ENCODE data around the gene ANKRD7.

The ANKRD7 gene, protein sequence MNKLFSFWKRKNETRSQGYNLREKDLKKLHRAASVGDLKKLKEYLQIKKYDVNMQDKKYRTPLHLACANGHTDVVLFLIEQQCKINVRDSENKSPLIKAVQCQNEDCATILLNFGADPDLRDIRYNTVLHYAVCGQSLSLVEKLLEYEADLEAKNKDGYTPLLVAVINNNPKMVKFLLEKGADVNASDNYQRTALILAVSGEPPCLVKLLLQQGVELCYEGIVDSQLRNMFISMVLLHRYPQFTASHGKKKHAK

DNA sequence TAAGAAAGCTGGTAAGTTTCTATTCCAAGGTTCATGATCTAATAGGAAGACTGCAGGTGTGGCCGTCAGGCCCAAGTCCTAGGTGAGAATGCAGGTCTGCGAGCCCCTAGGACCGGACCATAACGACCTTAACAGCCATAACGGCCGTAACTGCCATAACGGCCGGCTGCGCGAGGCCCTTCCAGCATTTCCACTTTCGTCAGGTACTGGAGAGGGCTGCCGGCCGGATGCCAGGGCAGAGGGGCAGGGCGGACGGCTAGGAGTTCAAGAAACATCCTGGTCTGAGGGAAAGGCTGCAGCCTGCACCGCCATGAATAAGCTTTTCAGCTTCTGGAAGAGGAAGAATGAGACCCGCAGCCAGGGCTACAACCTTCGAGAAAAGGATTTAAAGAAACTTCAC is at the start of gene ANKRD7:
Gene ANKRD7, plus strand, starts transcription at position 184 of the 400 bp plus-strand sequence. Its CDS starts 127 bp downstream, at position 311.
- DNase-seq (ENCODE audit: low spot score) = no peak

DNA sequence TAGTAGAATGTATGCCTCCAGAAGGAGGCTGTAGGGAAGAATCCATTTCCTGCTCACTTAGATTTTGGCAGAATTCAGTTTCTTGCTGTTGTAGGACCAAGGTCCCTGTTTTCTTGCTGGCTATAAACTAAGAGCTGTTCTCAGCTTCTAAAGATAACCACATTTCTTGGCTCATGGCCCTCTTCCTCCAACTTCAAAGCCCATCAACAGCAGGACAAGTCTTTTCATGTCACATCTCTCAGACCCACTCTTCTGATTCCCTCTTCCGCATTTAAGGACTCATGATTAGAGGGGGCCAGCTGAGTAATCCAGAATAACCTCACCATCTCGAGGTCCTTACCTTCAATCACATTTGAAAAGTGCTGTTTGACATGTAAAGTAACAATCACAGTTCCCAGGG is 48.8 kb upstream of the ANKRD7 start:
- DNase-seq (ENCODE audit: low spot score) = no peak

DNA sequence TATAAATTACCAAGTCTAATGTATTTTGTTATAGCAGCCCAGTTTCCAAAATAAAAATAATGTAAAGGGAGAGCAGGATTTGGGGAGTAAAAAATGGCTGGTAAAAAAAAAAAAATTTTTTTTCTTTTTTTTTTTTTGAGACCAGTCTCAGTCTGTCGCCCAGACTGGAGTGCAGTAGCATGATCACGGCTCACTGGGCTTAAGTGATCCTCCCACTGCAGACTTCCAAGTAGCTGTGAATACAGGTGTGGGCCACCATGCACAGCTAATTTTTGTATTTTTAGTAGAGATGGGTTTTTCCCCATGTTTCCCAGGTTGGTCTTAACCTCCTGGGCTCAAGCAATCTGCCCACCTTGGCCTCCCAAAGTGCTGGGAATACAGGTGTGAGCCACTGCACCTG is 45.3 kb upstream of the ANKRD7 start:
- DNase-seq (ENCODE audit: low spot score) = no peak

DNA sequence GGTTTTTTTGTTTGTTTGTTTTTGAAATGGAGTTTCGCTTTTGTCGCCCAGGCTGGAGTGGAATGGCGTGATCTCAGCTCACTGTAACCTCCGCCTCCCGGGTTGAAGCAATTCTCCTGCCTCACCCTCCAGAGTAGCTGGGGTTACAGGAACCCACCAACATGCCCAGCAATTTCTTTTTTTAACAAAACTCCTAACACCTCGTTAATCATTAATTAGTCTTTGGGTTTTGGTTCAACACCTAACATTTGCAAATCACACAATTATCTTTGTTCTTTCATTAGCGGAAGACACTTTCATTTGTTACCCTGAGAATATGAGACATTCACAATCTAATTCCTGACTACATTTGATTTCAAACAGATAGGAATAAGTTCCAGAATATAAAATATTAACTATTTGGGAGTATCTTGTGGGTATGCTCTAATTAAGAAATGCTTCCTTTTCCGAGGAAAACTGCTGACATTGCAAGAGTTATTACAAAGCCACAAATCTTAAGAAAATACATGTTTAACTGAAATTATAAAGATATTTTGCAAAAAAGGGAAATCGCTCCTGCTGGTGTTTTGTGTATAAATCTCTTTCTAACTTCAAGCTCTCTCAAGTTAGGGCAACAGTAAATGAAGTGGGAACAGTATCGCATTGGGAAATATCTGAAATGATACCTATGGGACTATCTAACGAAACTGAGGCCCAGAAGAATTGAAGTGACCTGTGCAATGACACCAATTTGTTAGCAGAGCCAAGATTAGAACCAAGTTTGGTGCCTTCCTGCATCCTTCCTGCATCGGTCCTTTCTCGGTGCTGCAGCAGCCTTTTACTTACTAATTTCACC is 41.7 kb upstream of the ANKRD7 start:
- no peak for DNase-seq (ENCODE audit: low spot score)

DNA sequence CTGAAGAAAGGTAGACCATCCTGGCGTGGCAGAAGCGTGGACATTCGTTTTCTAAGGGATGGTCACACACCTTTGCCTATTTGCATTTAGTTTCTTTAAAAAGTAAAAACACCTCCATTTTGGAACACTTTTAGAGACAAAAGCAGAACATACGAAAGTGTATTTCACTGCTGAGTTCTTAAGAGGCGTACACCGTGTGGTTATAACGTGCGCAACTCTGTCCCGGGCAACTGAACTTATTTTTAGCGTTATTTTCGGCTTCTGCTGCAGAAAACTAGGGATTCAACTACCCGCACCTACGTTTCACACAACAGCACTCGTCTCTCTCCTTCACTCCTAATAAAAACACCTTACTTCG is 41.1 kb upstream of the ANKRD7 start:
- DNase-seq (ENCODE audit: low spot score) = no peak

DNA sequence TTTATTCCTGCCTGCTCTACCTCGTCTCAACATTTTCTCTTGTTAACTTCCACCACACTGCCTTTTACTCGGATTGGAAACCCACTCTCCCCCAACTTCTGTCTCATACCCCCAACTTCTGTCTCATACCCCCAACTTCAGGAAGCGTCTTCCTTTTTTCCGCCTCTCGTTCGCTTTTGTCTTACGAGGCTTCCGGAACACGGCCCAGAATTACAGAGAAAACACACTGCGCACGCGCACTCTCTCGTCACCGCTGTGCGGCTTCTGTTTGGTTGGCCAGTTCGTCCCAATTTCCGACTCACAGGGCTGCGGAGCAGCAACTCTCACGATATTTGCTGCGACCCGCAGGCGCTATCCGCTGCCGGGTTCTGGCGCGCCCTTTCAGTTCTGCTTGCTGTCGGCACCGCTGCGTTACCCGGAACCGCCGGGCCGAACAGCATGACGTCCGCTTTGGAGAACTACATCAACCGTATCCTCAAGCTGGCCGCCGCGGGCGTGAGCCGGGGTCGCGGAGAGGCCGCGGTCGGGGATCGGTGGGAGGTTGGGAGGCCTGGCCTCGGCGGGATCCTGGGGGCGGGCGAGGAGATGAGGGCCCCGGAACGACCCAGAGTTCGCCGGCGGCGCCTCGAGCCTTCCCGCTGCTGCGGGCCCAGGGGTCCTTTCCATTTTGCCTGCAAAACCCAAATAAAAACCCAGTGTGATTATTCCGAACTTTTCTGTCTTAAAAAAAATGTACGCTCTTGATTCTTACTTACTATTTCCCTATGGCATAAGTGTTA is 40.5 kb upstream of the ANKRD7 start, which contains the start of gene LSM8:
Gene LSM8, plus strand, starts transcription at position 379 of the 779 bp plus-strand sequence. Its CDS starts 60 bp downstream, at position 439.
- peak; percentile 92 for DNase-seq (ENCODE audit: low spot score)

DNA sequence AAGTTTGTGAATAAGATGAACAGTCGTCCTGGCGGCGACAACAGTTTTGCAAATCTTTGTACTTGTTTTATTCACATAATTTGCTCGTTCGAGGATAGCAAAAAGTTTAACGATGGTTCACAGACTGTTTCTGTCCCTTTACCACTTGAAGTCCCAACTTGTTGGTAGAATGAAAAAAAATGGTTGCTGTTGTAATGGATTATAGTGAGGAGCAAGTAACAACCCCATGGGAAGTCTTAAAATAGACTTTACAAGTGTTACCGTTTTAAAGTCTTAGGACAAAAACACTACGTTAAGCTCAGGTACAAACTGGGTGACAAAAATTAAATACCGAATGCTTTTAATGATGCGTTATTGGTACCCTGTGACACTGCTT is 40.0 kb upstream of the ANKRD7 start:
- DNase-seq (ENCODE audit: low spot score) = no peak

DNA sequence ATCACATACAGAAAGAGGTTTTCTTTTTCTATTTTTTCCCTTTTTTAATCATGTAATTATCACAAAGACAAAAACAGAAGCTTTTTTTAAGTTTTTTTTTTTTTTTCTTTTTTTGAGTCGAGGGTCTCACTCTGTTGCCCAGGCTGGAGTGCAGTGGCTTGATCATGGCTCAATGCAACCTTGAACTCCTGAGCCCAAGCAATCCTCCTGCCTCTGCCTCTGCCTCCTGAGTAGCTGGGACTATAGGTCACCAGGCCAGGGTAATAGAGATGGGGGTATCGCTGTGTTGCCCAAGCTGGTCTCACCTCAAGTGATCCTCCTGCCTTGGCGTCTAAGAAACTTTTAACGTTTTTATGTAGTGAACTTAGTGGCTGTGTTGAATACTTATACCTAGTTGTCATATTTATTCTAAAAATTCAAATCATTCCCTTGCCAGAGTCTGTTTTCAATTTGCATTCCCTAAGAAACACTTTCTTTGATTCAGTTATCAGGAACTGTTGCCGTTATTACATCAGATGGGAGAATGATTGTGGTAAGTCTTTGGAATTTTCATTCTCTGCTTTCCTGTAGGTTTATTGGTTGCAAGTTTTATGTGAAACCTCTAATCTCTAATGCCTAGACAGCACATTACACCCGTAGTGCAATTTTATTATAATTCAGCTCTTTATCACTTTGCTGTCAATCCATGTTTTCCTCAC is 39.2 kb upstream of the ANKRD7 start:
- no peak for DNase-seq (ENCODE audit: low spot score)

DNA sequence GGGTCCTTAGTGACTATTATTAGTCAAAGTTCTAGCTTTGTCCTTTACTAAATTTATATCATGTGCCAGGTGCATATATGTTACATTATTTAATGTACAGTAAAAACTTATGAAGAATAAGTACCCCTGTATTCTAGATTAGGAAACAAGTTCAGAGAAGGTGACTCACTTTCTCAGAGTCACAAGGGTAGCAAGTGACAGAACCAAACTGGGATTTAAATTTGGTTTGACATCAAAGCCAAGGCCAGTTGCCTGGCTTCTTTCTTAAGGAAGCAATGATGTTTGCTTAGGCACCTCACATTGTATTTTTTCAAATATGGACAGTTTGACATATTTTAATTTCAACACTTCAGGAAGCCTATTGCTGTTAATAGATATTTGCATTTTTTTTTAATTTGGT is 38.0 kb upstream of the ANKRD7 start:
- DNase-seq (ENCODE audit: low spot score) = no peak

DNA sequence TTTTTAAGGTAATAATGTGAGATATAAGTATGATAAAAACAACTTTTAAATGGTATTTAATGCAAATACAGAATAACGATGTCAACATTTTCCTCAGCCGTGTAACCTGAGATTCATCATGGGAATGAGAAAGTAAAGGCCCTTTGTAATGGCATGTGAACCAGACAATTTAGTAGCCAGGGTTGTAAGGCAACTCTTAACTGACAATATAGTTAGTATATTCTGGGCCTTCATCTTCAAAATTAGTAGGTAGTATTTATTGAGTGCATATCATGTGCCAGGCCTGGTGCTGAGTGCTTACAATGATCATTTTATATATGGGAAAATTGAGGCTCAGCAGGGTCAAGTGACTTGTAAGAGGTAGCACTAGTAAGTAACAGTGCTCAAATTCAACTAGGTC is 29.9 kb upstream of the ANKRD7 start:
- DNase-seq (ENCODE audit: low spot score) = no peak

DNA sequence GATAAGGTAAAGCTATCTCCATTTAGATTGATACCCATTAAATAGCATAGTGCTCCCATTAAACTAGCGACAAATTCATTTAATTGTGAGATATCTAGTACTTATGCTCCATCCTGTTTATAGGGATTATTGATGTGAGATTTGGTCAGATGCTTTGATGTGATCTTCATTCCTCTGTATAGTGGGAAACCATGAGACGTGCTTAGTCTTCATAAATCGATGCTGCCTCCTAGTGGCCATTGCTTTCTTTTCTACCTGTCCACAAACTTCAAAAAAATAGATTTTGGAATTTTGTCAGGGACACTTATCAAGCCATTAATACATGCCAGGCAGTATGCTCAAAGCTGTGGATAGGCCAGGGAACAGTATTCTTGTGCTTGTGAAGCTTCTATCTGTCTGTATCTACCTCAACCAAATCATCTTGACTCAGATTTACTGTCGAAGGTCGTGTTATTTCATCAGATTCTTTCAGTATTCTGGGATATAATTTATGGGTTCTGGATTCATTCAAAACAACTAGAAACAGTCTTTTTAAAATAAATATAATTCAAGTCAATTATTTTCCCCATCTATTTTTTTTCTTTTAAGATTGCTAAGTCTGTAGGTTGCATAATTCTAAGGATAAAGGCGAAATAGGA is 28.5 kb upstream of the ANKRD7 start:
- DNase-seq (ENCODE audit: low spot score) = peak; percentile 29

DNA sequence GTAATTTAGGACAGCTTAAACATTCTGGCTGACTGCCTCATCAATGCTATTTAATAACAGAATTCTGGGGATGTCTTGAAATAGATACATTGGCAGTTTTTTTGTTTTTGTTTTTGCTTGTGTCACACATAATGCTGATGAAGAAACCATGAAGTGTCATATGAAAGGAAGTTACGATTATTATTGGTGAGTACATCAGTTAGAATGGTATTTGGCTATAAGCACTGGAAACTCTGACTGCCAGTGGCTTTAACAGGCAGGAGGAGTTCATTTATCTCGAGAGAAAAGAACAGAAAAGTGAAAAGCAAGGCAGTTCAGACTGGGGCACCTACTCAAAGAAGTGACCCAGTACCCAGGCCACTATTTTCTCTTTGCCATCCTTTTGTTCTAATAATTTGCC is 22.4 kb upstream of the ANKRD7 start:
- DNase-seq (ENCODE audit: low spot score) = no peak

DNA sequence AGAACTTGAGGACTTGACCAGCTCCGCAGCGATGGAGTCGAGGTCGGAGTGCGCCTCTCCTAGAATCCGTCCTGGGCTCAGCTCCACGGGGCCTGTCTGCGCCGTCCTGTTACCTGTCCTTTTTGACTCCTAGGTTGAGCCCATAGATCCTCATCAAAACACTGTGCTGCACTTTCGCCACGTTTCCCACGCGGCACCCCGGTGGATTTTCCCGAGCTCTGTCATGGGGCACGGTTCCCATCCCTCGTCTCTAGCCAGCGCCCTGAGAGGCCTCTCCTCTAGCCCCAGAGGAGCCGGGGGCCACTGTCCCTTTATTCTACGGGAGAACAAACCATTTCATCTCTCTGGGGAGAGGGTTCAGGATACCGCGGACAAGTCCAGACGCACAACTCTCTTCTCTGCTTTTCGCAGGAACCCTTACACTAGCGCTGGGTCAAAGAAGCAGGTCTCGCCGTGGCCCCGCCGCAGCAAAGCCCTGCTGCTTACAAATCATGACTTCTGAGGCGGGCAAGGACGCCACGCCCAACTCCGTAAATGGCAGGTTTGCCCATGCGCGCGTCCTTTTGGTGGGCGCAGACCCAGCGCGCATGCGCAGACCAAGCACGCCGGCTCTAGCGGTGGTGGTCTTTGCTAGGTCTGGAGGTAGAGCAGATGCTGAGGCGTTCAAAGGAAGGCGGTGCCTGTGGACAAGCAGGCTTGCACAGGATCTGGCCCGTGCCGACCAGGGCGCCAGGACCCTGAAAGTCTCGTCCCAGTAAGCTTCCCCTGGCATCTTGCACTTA is 10.3 kb upstream of the ANKRD7 start:
- peak; percentile 23 for DNase-seq (ENCODE audit: low spot score)

DNA sequence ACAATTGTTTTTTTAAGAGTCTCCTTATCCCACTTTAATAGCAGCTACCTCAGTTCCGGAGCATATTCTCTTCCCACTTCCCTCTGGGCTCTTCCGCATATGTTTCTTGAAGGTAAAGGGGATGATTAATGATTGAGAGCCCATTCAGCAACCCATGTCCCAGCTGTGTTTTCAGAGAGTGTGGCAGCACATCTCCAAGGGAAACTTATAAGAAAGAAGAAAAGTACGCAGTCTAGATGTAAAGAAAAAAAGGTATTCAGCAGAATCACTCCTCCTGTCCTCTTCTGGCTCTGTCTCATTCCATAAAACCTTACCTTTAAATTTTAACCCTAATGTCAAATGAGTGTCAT is 9.7 kb upstream of the ANKRD7 start:
- DNase-seq (ENCODE audit: low spot score) = no peak

DNA sequence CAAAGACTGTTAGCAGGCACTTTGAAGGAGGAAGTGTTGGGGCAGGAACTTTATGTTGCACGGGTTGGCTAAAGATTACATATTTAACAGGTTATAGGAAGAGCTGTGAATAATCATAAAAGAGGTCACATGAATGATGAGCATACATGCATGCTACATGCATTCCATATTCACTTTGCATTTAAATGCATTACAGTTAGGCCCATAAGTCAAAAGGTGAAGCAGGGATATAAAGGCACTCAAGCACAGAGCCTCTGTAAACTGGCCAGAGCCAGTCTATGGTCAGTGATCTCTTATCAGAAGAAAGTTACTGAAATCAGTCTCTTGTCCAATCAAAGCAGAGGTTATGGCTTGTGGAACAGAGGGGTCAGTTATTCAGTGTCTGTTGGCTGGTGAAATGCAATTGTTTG is 7.3 kb upstream of the ANKRD7 start:
- no peak for DNase-seq (ENCODE audit: low spot score)

DNA sequence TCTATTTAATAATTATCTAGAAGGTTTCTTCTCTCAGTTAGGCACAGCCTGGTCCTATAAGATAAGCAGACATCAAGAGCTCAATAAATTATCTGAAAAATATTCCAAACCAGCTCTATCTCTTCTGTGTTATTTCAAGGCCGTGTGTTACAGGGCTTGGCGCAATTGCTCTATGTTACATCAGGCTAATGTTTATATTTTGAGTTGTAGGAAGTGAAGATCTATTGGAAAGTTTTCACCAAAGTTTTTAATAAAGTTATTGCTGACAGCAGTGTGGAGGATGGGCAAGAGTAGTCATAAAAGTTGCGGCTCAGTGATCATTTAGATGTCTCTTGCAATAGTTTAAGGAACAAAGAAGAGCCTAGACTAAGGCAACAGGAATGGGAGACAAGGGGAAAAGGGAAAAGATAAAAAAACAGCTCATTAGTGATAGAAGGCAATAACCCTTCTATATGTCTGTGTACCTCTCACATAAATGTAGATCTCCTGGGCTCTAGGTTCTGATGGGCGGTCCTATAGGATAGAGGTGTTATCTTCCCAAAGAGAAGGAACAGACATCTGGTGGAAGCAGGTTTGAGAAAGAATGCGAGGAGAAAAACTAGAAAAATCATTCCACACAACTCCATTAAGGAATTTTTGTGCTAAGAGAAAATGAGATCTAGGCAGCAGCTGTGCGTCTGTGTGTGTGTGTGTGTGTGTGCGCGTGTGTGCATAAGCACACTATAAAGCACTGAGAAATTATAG is 5.9 kb upstream of the ANKRD7 start:
- no peak for DNase-seq (ENCODE audit: low spot score)

DNA sequence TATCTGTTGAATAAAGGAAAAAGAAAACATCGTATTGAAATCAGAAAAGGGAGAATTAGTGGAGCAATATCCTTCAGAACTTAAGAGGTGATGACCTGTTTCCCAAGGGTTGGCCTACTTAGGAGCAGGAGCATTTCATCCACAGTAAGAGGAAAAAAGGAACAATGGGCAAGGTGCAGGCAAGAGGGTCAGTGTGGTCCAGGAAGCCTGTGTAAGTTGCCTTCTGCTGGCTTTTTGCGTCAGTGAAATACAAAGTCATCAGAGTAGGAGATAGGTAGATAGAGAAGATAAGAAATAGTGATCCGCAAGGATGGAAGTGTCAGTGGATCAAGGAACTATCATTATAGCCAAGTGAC is 5.4 kb upstream of the ANKRD7 start:
- no peak for DNase-seq (ENCODE audit: low spot score)

DNA sequence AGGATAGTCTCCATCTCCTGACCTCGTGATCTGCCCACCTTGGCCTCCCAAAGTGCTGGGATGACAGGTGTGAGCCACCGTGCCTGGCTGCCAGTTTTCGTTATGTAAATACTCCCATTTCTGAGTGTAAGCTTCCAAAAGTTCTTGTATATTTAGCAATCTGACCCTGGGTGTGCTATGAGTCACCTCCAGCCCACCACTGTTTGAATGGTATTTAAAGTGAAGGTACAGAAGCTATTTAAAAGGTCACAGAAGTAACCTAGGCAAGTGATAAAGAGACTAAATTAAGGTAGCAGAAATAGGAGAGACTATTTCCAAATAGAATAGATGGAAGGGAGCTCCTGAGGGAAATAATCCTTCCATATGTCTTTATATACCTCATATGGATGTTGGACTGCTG is 3.9 kb upstream of the ANKRD7 start:
- DNase-seq (ENCODE audit: low spot score) = no peak

DNA sequence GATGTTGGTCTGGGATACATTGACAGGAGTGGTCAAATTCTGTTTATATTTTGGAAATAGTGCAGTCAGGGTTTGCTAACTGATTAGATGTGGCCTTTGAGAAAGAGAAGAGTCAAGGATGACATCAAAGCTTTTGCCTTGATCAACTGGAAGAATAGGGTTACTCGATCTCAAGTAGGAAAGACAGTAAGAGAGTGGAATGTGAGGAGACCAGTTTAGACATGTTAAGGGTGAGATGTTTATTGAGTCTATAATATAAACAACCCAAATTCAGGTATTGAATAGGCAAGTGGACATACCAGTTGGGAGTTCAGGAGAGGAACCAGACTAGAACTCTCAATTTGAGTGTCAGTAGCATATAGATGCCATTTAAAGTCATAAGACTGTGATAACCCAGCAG is 1.9 kb upstream of the ANKRD7 start:
- no peak for DNase-seq (ENCODE audit: low spot score)

DNA sequence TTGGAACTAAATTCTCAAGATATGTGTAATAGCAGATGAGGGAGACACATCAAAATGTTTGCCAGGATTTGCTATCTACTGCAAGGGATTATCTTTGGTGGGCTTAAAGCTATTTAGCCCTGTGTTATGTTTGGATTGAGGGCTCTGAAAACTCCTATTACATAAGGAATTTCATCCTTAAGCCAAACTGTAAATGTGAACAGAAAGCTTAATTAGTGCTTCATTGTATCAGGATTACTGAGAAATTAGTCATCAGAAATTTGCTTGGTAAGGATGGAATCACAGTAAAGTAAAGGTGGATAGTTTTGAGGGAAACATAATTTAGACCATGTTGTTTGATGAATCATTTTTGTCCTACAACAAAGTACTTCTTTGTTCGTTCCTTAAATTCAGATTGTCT is 8.3 kb downstream of the ANKRD7 start:
- DNase-seq (ENCODE audit: low spot score) = no peak

Data from iPS-NIHi11 (cell line).